Measurements from ENCODE around the gene NUTM2F.
"Not testable (repeated sequence)": the region's sequence is repeated elsewhere in the genome, so short reads cannot be mapped to it uniquely, and the experiment has no call there.

DNA sequence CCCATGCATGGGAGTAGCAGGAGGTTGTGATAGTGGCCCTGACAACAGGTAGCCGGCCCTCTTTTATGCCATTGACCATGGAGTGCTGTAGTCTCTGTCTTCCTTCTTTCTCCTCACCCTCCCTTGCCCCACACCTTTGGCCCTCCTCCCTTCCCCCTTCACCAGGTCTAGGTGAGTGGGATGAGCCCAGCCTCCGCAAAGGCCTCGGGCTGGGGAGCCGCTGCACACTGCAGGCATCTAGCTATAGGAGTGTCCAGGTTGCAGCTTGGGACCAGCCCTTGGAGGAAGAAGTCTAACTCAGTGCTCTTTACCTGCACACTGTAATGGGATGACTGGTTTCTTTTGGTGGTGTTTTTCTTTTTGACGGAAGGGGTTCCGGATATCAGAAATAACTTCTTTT lies 12.3 kb upstream of the NUTM2F start:
- TF ChIP-seq CTCF (IDR thresholded peaks at IDR 0.05; ENCODE audit: extremely low read depth in 1 of 2, insufficient read depth in 1 of 2, low read depth in 1 of 2, low read length in 2 of 2); POLR2AphosphoS5 (IDR thresholded peaks at IDR 0.05; ENCODE audit: insufficient read depth, low read depth, low read length); MAX (IDR thresholded peaks at IDR 0.05; ENCODE audit: insufficient read depth, insufficient read length); POLR2A (IDR thresholded peaks at IDR 0.05; ENCODE audit: low read depth, low read length); GATA2 (IDR thresholded peaks at IDR 0.05; ENCODE audit: insufficient read depth, insufficient read length, low read depth, low read length); EZH2 (IDR thresholded peaks at IDR 0.05; ENCODE audit: borderline replicate concordance, low read depth, low read length, severe bottlenecking); JUN (IDR thresholded peaks at IDR 0.05; ENCODE audit: borderline replicate concordance, insufficient read depth, insufficient read length, low read depth); MYC (IDR thresholded peaks at IDR 0.05; ENCODE audit: low read depth, low read length); FOS (IDR thresholded peaks at IDR 0.05; ENCODE audit: borderline replicate concordance, insufficient read depth, low read length): not testable (repeated sequence)
